GM23338 (cell line): ENCODE results near the gene PPP1R12A.

Experiments
- CREB1 ChIP-seq: fragments of 250-450 bp; sonication (Bioruptor Pico); IDR thresholded peaks from 2 replicates; pipeline ENCODE4 v1.5.0; 2020; ENCODE audit warnings: low read depth, mild to moderate bottlenecking, moderate library complexity
- EZH2 ChIP-seq: fragments of 200-600 bp; sonication (generic); IDR thresholded peaks from one replicate; pipeline ENCODE4 v1.8.0; 2017; ENCODE audit warnings: antibody characterized with exemption, mild to moderate bottlenecking, low read depth; ENCODE audit not compliant: unreplicated experiment
- EZH2phosphoT487 ChIP-seq: fragments of 200-600 bp; sonication (generic); IDR thresholded peaks from one replicate; pipeline ENCODE4 v1.8.1; 2018; ENCODE audit warnings: antibody characterized with exemption; ENCODE audit not compliant: unreplicated experiment
- NANOG ChIP-seq: IDR thresholded peaks from 2 replicates; pipeline ENCODE4 v1.6.1; 2016; ENCODE audit warnings: antibody characterized with exemption, borderline replicate concordance
- POLR2AphosphoS5 ChIP-seq: IDR thresholded peaks from 2 replicates; pipeline ENCODE4 v1.6.1; 2016; ENCODE audit warnings: antibody characterized with exemption, low read depth
- ZNF114 ChIP-seq: fragments of 250-450 bp; sonication (Bioruptor Pico); IDR thresholded peaks from 2 replicates; pipeline ENCODE4 v1.5.0; 2020; ENCODE audit warnings: mild to moderate bottlenecking, moderate library complexity
- ZNF331 ChIP-seq: fragments of 250-450 bp; sonication (Bioruptor Pico); IDR thresholded peaks from 2 replicates; pipeline ENCODE4 v1.5.0; 2020; ENCODE audit warnings: low read depth, mild to moderate bottlenecking, moderate library complexity
- TF ChIP-seq, protein P1 (sequence below), 2 experiments: fragments of 200-600 bp in 1 of 2; sonication (generic) in 1 of 2; conservative IDR thresholded peaks; 2 replicates each; pipeline versions ENCODE4 v1.5.1 to v1.6.1; 2016 to 2017; ENCODE audit warnings: antibody characterized with exemption in 2 of 2, low read depth in 2 of 2, mild to moderate bottlenecking in 2 of 2, moderate library complexity in 1 of 2
- TF ChIP-seq, protein P2 (sequence below): IDR thresholded peaks from 2 replicates; pipeline ENCODE4 v1.6.1; 2016; ENCODE audit warnings: antibody characterized with exemption
- TF ChIP-seq, protein P3 (sequence below): IDR thresholded peaks from one replicate; pipeline ENCODE4 v1.6.1; 2018; ENCODE audit warnings: antibody characterized with exemption; ENCODE audit not compliant: unreplicated experiment

DNA sequence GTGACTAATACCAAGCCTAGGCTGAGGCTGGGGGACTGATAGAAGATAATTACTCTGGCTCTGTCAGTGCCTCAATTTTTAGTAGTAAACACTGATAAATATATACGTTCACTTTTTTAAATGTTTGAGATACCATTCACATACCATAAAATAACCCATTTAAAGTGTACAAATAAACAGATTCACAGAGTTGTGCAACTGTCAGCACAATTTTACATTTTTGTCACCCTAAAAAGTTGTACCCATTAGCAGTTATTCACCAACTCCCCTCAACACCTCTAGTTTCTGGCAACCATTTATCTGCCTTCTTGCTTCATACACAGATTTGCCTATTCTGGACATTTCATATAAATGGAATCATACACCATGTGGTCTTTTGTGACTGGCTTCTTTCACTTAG, 15.1 kb downstream of the PPP1R12A start:
- TF ChIP-seq, protein P1, sequence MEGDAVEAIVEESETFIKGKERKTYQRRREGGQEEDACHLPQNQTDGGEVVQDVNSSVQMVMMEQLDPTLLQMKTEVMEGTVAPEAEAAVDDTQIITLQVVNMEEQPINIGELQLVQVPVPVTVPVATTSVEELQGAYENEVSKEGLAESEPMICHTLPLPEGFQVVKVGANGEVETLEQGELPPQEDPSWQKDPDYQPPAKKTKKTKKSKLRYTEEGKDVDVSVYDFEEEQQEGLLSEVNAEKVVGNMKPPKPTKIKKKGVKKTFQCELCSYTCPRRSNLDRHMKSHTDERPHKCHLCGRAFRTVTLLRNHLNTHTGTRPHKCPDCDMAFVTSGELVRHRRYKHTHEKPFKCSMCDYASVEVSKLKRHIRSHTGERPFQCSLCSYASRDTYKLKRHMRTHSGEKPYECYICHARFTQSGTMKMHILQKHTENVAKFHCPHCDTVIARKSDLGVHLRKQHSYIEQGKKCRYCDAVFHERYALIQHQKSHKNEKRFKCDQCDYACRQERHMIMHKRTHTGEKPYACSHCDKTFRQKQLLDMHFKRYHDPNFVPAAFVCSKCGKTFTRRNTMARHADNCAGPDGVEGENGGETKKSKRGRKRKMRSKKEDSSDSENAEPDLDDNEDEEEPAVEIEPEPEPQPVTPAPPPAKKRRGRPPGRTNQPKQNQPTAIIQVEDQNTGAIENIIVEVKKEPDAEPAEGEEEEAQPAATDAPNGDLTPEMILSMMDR (conservative IDR thresholded peaks at IDR 0.05; ENCODE audit: low read depth in 2 of 2): no peak
- TF ChIP-seq EZH2: no peak
- TF ChIP-seq EZH2phosphoT487: no peak
- no peak for TF ChIP-seq POLR2AphosphoS5
- TF ChIP-seq ZNF331 (CRISPR knock-in tag): no peak
- TF ChIP-seq, protein P2, sequence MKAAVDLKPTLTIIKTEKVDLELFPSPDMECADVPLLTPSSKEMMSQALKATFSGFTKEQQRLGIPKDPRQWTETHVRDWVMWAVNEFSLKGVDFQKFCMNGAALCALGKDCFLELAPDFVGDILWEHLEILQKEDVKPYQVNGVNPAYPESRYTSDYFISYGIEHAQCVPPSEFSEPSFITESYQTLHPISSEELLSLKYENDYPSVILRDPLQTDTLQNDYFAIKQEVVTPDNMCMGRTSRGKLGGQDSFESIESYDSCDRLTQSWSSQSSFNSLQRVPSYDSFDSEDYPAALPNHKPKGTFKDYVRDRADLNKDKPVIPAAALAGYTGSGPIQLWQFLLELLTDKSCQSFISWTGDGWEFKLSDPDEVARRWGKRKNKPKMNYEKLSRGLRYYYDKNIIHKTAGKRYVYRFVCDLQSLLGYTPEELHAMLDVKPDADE: no peak
- TF ChIP-seq, protein P3, sequence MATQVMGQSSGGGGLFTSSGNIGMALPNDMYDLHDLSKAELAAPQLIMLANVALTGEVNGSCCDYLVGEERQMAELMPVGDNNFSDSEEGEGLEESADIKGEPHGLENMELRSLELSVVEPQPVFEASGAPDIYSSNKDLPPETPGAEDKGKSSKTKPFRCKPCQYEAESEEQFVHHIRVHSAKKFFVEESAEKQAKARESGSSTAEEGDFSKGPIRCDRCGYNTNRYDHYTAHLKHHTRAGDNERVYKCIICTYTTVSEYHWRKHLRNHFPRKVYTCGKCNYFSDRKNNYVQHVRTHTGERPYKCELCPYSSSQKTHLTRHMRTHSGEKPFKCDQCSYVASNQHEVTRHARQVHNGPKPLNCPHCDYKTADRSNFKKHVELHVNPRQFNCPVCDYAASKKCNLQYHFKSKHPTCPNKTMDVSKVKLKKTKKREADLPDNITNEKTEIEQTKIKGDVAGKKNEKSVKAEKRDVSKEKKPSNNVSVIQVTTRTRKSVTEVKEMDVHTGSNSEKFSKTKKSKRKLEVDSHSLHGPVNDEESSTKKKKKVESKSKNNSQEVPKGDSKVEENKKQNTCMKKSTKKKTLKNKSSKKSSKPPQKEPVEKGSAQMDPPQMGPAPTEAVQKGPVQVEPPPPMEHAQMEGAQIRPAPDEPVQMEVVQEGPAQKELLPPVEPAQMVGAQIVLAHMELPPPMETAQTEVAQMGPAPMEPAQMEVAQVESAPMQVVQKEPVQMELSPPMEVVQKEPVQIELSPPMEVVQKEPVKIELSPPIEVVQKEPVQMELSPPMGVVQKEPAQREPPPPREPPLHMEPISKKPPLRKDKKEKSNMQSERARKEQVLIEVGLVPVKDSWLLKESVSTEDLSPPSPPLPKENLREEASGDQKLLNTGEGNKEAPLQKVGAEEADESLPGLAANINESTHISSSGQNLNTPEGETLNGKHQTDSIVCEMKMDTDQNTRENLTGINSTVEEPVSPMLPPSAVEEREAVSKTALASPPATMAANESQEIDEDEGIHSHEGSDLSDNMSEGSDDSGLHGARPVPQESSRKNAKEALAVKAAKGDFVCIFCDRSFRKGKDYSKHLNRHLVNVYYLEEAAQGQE: no peak
- no peak for TF ChIP-seq CREB1 (CRISPR knock-in tag)
- no peak for TF ChIP-seq ZNF114
- TF ChIP-seq NANOG: no peak
